GM12878 (cell line): ENCODE measurements around the gene CEP57. TPM values are rescaled to one million over a fixed set of nuclear protein-coding genes. Genes with fewer than 3 reads are reported as not detected.

Experiments used
- ATAC-seq: fragments of 200-7000 bp; cut with Tn5 transposase; 3 replicates; pipeline ENCODE4 v1.9.1; 2020; ENCODE audit warnings: mild to moderate bottlenecking, moderate library complexity
- BruUV-seq: library from RNA; stranded (reverse); fragments of 400-500 nt; replicated peaks from 2 replicates; lab custom pipeline; 2021; lab: Mats Ljungman, UMichigan
- CTCF ChIA-PET: fragments of 300-600 bp; sonication (Branson Sonifier 250); formaldehyde crosslinking; extraction: SDS; loops from one replicate; lab custom pipeline; 2021; ENCODE audit warnings: inconsistent platforms; lab: Yijun Ruan, JAX
- POLR2A ChIA-PET: fragments of 350-600 bp; formaldehyde crosslinking; extraction: SDS; loops from one replicate; lab custom pipeline; 2021; ENCODE audit warnings: inconsistent platforms; lab: Charles Lee
- RAD21 ChIA-PET: fragments of 300-600 bp; sonication (Branson Sonifier 250); formaldehyde crosslinking; loops from one replicate; lab custom pipeline; 2023; ENCODE audit warnings: antibody characterized with exemption; ENCODE audit not compliant: unreplicated experiment; lab: Charles Lee
- SMC1A ChIA-PET: fragments of 300-600 bp; sonication (Branson Sonifier 250); formaldehyde crosslinking; loops from one replicate; lab custom pipeline; 2023; ENCODE audit not compliant: unreplicated experiment, uncharacterized antibody; lab: Charles Lee
- DNase-seq: peaks from one replicate; pipeline ENCODE4 v3.0.0-alpha.2; 2011; ENCODE audit warnings: low read depth, low spot score
- FAIRE-seq: peaks from 3 replicates; lab custom pipeline; 2011; peaks lifted over from hg19 to GRCh38; lab: Jason Lieb, UNC
- H2AFZ ChIP-seq: 2 replicates; pipeline ENCODE4 v1.6.0; 2011; ENCODE audit warnings: low read depth, low read length, control low read depth; ENCODE audit not compliant: control insufficient read depth
- H3K27ac ChIP-seq: 2 replicates; pipeline ENCODE4 v1.5.1; 2011; ENCODE audit warnings: control low read depth; ENCODE audit not compliant: control insufficient read depth, insufficient read depth
- H3K27me3 ChIP-seq, 2 experiments: replicated peaks in 1 of 2; 2 replicates each; pipeline versions ENCODE4 v1.6.0 to v1.6.1; 2011; ENCODE audit warnings: low read length in 1 of 2; ENCODE audit not compliant: control insufficient read depth in 2 of 2, insufficient read depth in 2 of 2
- H3K36me3 ChIP-seq, 2 experiments: 2 replicates each; pipeline ENCODE4 v1.5.1; 2011; ENCODE audit warnings: low read length in 1 of 2; ENCODE audit not compliant: control insufficient read depth in 2 of 2, insufficient read depth in 2 of 2
- H3K4me1 ChIP-seq: 2 replicates; pipeline ENCODE4 v1.6.1; 2011; ENCODE audit warnings: mild to moderate bottlenecking, low read length, moderate library complexity, mixed read lengths; ENCODE audit not compliant: control insufficient read depth, insufficient read depth
- H3K4me2 ChIP-seq: 2 replicates; pipeline ENCODE4 v1.6.0; 2011; ENCODE audit warnings: control low read depth; ENCODE audit not compliant: control insufficient read depth, insufficient read depth
- H3K4me3 ChIP-seq: fragments of 200-600 bp; sonication (generic); 2 replicates; pipeline ENCODE4 v1.5.1; 2016
- H3K79me2 ChIP-seq: 2 replicates; pipeline ENCODE4 v1.6.0; 2011; ENCODE audit warnings: low read length; ENCODE audit not compliant: control insufficient read depth, insufficient read depth
- H3K9ac ChIP-seq: 2 replicates; pipeline ENCODE4 v1.8.0; 2011; ENCODE audit warnings: low read length, control low read depth, mixed read lengths; ENCODE audit not compliant: control insufficient read depth, insufficient read depth
- H3K9me3 ChIP-seq: replicated peaks from 3 replicates; pipeline ENCODE4 v1.5.1; 2011; ENCODE audit warnings: mild to moderate bottlenecking, low read length; ENCODE audit not compliant: control insufficient read depth, insufficient read depth
- H4K20me1 ChIP-seq: 2 replicates; pipeline ENCODE4 v1.6.0; 2011; ENCODE audit not compliant: control insufficient read depth, insufficient read depth
- ASH2L ChIP-seq: fragments of 300-600, 200-600 bp; sonication (generic); IDR thresholded peaks from 2 replicates; pipeline ENCODE4 v1.6.1; 2017; ENCODE audit warnings: low read depth, mild to moderate bottlenecking, borderline replicate concordance
- BCL11A ChIP-seq: IDR thresholded peaks from 2 replicates; pipeline ENCODE4 v1.6.1; 2011; ENCODE audit warnings: low read depth, low read length
- EED ChIP-seq: sonication (generic); IDR thresholded peaks from 2 replicates; pipeline ENCODE4 v1.6.1; 2016; ENCODE audit warnings: antibody characterized with exemption, low read depth
- HDAC6 ChIP-seq: fragments of 200-600 bp; sonication (generic); IDR thresholded peaks from one replicate; pipeline ENCODE4 v1.8.0; 2017; ENCODE audit warnings: antibody characterized with exemption; ENCODE audit not compliant: unreplicated experiment
- HDGF ChIP-seq: fragments of 450-650 bp; IDR thresholded peaks from 2 replicates; pipeline ENCODE4 v1.6.1; 2016; ENCODE audit warnings: antibody characterized with exemption
- IRF3 ChIP-seq: fragments of 450-650 bp; IDR thresholded peaks from 2 replicates; pipeline ENCODE4 v1.6.1; 2014; ENCODE audit warnings: mild to moderate bottlenecking
- MYB ChIP-seq: fragments of 150-350 bp; IDR thresholded peaks from 2 replicates; pipeline ENCODE4 v1.6.1; 2014; ENCODE audit warnings: mild to moderate bottlenecking, low read depth, low read length, borderline replicate concordance
- POLR2A ChIP-seq: IDR thresholded peaks from 2 replicates; pipeline ENCODE4 v1.6.1; 2011; ENCODE audit warnings: low read depth, mild to moderate bottlenecking, low read length
- RAD51 ChIP-seq: fragments of 450-650 bp; IDR thresholded peaks from 2 replicates; pipeline ENCODE4 v1.6.1; 2016; ENCODE audit warnings: moderate library complexity, mild to moderate bottlenecking, inconsistent platforms
- WGBS: methylation state at CpG from one replicate; pipeline ENCODE4 v1.1.6; 2016; ENCODE audit warnings: low lambda C conversion rate; ENCODE audit not compliant: insufficient replicate concordance, insufficient coverage; ENCODE audit errors: missing lambda C conversion rate; 5-methylcytosine and 5-hydroxymethylcytosine counted together
- in situ Hi-C: fragments of 300-500 bp; cut with MboI; formaldehyde crosslinking; loops from 9 replicates; pipeline ENCODE4 v1.14.3; 2018; ENCODE audit warnings: mixed read lengths
- intact Hi-C: fragments of 100-400 bp; cut with micrococcal nuclease; formaldehyde crosslinking; loops from one replicate; pipeline ENCODE4 v1.14.2; 2022; ENCODE audit not compliant: unreplicated experiment
- polyA plus RNA-seq, 11 experiments: library from polyadenylated mRNA; depleted of rRNA in 4 of 11; unstranded in 6 of 11; stranded (reverse) in 5 of 11; fragments of >200 nt; fragmentation: Nextera tagmentation in 4 of 11; fragmentation: Illumina TruSeq in 1 of 11; extraction: Ambion mirVana in 4 of 11; extraction: Trizol in 1 of 11; gene quantifications; 1 replicate in 1 of 11; 2 replicates in 10 of 11; pipeline versions ENCODE4 v1.2.1 to v1.2.3, GENCODE V29; 2011 to 2016; ENCODE audit warnings: inconsistent platforms in 2 of 11, missing spikeins in 2 of 11, low read depth in 1 of 11
- total RNA-seq, 4 experiments: library from RNA; depleted of rRNA in 3 of 4; stranded (reverse); fragments of >200 nt in 3 of 4; fragmentation: Illumina TruSeq in 1 of 4; extraction: Trizol in 1 of 4; gene quantifications; 2 replicates each; pipeline versions ENCODE4 v1.2.1 to v1.2.3, GENCODE V29; 2013 to 2021

The CEP57 gene
- total and polyA plus RNA-seq, 10 of the 15 experiments (the other 5 are each of a cell fraction or from before 2014, with no cell fraction given) = 19.4 to 85.4 (median 56.8) TPM

GRCh38 chr11:95800438-95800837 is 10.1 kb downstream of the CEP57 start:
- ChIA-PET SMC1A (interaction anchor here (1.0 to 1.3 kb wide), 2 partner anchors 9 to 624 kb away, joined by 4 to 6 read pairs; no protein-coding TSS in a partner anchor), CTCF (no interaction called here), RAD21 (no interaction called here), POLR2A (interaction anchor here (0.7 kb wide), 1 partner anchor 402 kb away, joined by 3 read pairs; no protein-coding TSS in a partner anchor)
- H3K36me3 ChIP-seq = peaks cover 0 to 11% of the 10 kb centered on the region in 2 experiments; a peak in 3 of 4 replicates
- no peaks in the 10 kb centered on the region for H4K20me1 ChIP-seq
- H3K9me3 ChIP-seq = no peaks in the 10 kb centered on the region
- WGBS = 98% methylated on average over 12 of the region's 12 CpGs
- in situ Hi-C loops (no loop called here), intact Hi-C loops (no loop called here)
- H3K4me1 ChIP-seq = no peaks in the 10 kb centered on the region
- H3K9ac ChIP-seq = no peak overlapping the region
- no peak overlapping the region for H3K4me2 ChIP-seq
- no peak overlapping the region for H3K27ac ChIP-seq
- FAIRE-seq = no peak
- BruUV-seq = no TSS peak
- no peak for TF ChIP-seq POLR2A
- no peak for TF ChIP-seq RAD51
- no peak for TF ChIP-seq MYB
- TF ChIP-seq EED = no peak
- no peak for TF ChIP-seq ASH2L
- no peak for TF ChIP-seq IRF3
- no peak for TF ChIP-seq HDGF
- no peak for TF ChIP-seq HDAC6
- TF ChIP-seq BCL11A = no peak
- no peak for ATAC-seq
- H3K79me2 ChIP-seq = peaks cover 24% of the 10 kb centered on the region
- no peak overlapping the region for H2AFZ ChIP-seq
- DNase-seq = no peak
- H3K4me3 ChIP-seq = no peak overlapping the region
- H3K27me3 ChIP-seq = no peaks in the 10 kb centered on the region
